DND-41 (cell line): ENCODE measurements around the gene PKD2.

ENCODE experiments used
- EZH2 ChIP-seq: IDR thresholded peaks from 3 replicates; pipeline ENCODE4 v1.6.1; 2012; ENCODE audit warnings: borderline replicate concordance, low read depth, mild to moderate bottlenecking, moderate library complexity, low read length, inconsistent platforms; ENCODE audit not compliant: severe bottlenecking
- TF ChIP-seq, protein P1 (sequence below): IDR thresholded peaks from 2 replicates; pipeline ENCODE4 v1.5.1; 2012; ENCODE audit warnings: borderline replicate concordance, low read length, moderate library complexity, mild to moderate bottlenecking; ENCODE audit not compliant: poor library complexity, severe bottlenecking; ENCODE audit errors: extremely low read depth

GRCh38 chr4:87995435-87995834 is 12.0 kb upstream of the PKD2 start:
- TF ChIP-seq, protein P1, sequence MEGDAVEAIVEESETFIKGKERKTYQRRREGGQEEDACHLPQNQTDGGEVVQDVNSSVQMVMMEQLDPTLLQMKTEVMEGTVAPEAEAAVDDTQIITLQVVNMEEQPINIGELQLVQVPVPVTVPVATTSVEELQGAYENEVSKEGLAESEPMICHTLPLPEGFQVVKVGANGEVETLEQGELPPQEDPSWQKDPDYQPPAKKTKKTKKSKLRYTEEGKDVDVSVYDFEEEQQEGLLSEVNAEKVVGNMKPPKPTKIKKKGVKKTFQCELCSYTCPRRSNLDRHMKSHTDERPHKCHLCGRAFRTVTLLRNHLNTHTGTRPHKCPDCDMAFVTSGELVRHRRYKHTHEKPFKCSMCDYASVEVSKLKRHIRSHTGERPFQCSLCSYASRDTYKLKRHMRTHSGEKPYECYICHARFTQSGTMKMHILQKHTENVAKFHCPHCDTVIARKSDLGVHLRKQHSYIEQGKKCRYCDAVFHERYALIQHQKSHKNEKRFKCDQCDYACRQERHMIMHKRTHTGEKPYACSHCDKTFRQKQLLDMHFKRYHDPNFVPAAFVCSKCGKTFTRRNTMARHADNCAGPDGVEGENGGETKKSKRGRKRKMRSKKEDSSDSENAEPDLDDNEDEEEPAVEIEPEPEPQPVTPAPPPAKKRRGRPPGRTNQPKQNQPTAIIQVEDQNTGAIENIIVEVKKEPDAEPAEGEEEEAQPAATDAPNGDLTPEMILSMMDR = no peak
- no peak for TF ChIP-seq EZH2
